GM21576 (cell line): ENCODE results near the gene GAS6.
"Not testable (repeated sequence)": the region's sequence is repeated elsewhere in the genome, so short reads cannot be mapped to it uniquely, and the experiment has no call there.

ENCODE experiments used
- ATAC-seq: cut with Tn5 transposase; IDR thresholded peaks from one replicate; pipeline ENCODE4 v1.9.1; 2021; ENCODE audit warnings: mild to moderate bottlenecking, moderate library complexity; ENCODE audit not compliant: unreplicated experiment

The GAS6 gene

GRCh38 chr13:113863524-113864272 is at the start of gene GAS6:
GAS6 (minus strand) TSS chr13:113864076; CDS start chr13:113863920, 156 bp downstream.
- ATAC-seq, result peak; percentile 26

GRCh38 chr13:113913408-113913807 is 49.5 kb upstream of the GAS6 start:
- not testable (repeated sequence) for ATAC-seq

GRCh38 chr13:113912596-113912995 is 48.7 kb upstream of the GAS6 start:
- no peak for ATAC-seq

- ATAC-seq, result no peak
Observed at GRCh38 chr13:113907635-113908617, 44.0 kb upstream of the GAS6 start.

- ATAC-seq, result no peak
Observed at GRCh38 chr13:113906571-113906970, 42.7 kb upstream of the GAS6 start.

GRCh38 chr13:113905942-113906341 is 42.1 kb upstream of the GAS6 start:
- no peak for ATAC-seq

GRCh38 chr13:113905018-113905417 is 41.1 kb upstream of the GAS6 start:
- no peak for ATAC-seq

- no peak for ATAC-seq
Observed at GRCh38 chr13:113904411-113904810, 40.5 kb upstream of the GAS6 start.

- no peak for ATAC-seq
Observed at GRCh38 chr13:113903912-113904311, 40.0 kb upstream of the GAS6 start.

- ATAC-seq, result no peak
Observed at GRCh38 chr13:113902986-113903775, 39.3 kb upstream of the GAS6 start.

- no peak for ATAC-seq
Observed at GRCh38 chr13:113902481-113902880, 38.6 kb upstream of the GAS6 start.

GRCh38 chr13:113901642-113902041 is 37.8 kb upstream of the GAS6 start:
- ATAC-seq, result no peak

- ATAC-seq, result no peak
Observed at GRCh38 chr13:113901231-113901630, 37.4 kb upstream of the GAS6 start.

- no peak for ATAC-seq
Observed at GRCh38 chr13:113900646-113901045, 36.8 kb upstream of the GAS6 start.

GRCh38 chr13:113898391-113898790 is 34.5 kb upstream of the GAS6 start:
- no peak for ATAC-seq

GRCh38 chr13:113897966-113898365 is 34.1 kb upstream of the GAS6 start:
- ATAC-seq, result no peak

GRCh38 chr13:113897161-113897560 is 33.3 kb upstream of the GAS6 start:
- ATAC-seq, result no peak

GRCh38 chr13:113895436-113895835 is 31.6 kb upstream of the GAS6 start:
- ATAC-seq, result no peak

GRCh38 chr13:113890774-113891480 is 27.1 kb upstream of the GAS6 start:
- no peak for ATAC-seq

- ATAC-seq, result no peak
Observed at GRCh38 chr13:113889467-113889866, 25.6 kb upstream of the GAS6 start.
